Large intestine (tissue), 3 donors: ENCODE results near the gene TSPYL2. TPM values are rescaled to one million over a fixed set of nuclear protein-coding genes. Genes with fewer than 3 reads are reported as not detected.

Experiments
- DNase-seq, 2 donors: peaks; one replicate each; pipeline versions ENCODE4 v3.0.0 to v3.0.0-alpha.2; 2013
- H3K27ac ChIP-seq: one replicate; pipeline ENCODE4 v1.5.1; 2013; ENCODE audit warnings: low read length
- H3K27me3 ChIP-seq: 2 replicates; pipeline ENCODE4 v1.6.1; 2013; ENCODE audit warnings: low read length; ENCODE audit not compliant: control insufficient read depth, insufficient read depth
- H3K36me3 ChIP-seq: 2 replicates; pipeline ENCODE4 v1.6.1; 2013; ENCODE audit warnings: low read length; ENCODE audit not compliant: control insufficient read depth, insufficient read depth
- H3K4me1 ChIP-seq: one replicate; pipeline ENCODE4 v1.6.1; 2013; ENCODE audit warnings: low read length; ENCODE audit not compliant: control insufficient read depth, insufficient read depth
- H3K4me3 ChIP-seq: one replicate; pipeline ENCODE4 v1.5.1; 2013; ENCODE audit warnings: low read length
- H3K9me3 ChIP-seq: one replicate; pipeline ENCODE4 v1.6.1; 2013; ENCODE audit warnings: mild to moderate bottlenecking, low read depth, low read length, moderate library complexity; ENCODE audit not compliant: control insufficient read depth
- WGBS: methylation state at CpG from one replicate; pipeline ENCODE4 v1.1.5; 2013; ENCODE audit warnings: low lambda C conversion rate; ENCODE audit not compliant: insufficient coverage; 5-methylcytosine and 5-hydroxymethylcytosine counted together
- polyA plus RNA-seq: library from polyadenylated mRNA; unstranded; fragments of 120-200 nt; gene quantifications from one replicate; pipeline ENCODE4 v1.2.1, GENCODE V29; 2013

The TSPYL2 gene
- polyA plus RNA-seq, 1 donor = 19.6 TPM

DNA sequence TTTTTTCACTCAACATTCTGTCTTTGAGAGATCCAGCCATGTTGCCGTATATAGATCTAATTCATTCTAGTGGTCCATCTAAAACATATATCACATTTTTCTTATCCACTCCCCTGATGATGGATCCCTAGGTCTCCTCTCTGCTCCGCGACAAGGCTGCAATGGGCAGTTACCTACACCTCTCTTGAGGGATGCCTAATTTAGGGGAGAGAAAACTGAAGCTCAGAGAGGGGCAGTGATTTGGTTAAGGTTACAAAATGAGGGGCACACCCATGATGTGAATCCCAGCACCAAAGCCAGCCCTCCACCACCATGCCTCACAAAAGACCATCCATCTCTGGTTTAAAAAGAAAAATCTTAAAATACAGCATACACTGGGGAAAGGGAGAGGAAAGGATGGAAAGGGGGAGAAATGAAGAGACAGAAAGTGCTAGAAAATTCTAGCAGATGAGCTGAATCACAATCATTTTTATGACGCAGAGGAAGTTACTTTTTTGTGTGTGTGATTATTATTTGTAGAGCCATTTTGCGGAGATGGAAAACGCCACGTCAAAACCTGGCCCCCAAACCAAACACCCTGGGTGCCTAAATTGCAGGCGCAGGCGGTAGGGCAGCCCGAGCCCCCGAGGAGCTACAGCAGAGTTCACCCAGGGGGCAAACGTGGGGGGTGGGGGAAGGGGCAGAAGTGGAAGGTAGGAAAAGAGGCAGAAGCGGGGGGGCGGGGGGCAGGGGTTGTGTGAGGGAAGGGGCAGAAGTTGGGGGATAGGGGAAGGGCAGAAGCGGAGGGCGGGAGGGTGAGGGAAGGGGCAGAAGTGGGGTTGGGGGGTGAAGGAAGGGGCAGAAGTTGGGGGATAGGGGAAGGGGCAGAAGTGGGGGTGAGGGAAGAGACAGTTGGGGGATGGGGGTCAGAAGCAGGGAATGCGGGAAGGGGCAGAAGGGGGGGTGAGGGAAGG lies 1.3 kb upstream of the TSPYL2 start:
- no CpG with 5 or more reads among the region's 17 CpGs for WGBS
- Histone ChIP-seq H3K9me3 (no peaks in the 10 kb centered on the region), H3K27me3 (no peaks in the 10 kb centered on the region), H3K4me3 (no peak overlapping the region), H3K4me1 (peaks cover 6% of the 10 kb centered on the region), H3K36me3 (peaks cover 14% of the 10 kb centered on the region), H3K27ac (no peak overlapping the region)
- no peak for DNase-seq

DNA sequence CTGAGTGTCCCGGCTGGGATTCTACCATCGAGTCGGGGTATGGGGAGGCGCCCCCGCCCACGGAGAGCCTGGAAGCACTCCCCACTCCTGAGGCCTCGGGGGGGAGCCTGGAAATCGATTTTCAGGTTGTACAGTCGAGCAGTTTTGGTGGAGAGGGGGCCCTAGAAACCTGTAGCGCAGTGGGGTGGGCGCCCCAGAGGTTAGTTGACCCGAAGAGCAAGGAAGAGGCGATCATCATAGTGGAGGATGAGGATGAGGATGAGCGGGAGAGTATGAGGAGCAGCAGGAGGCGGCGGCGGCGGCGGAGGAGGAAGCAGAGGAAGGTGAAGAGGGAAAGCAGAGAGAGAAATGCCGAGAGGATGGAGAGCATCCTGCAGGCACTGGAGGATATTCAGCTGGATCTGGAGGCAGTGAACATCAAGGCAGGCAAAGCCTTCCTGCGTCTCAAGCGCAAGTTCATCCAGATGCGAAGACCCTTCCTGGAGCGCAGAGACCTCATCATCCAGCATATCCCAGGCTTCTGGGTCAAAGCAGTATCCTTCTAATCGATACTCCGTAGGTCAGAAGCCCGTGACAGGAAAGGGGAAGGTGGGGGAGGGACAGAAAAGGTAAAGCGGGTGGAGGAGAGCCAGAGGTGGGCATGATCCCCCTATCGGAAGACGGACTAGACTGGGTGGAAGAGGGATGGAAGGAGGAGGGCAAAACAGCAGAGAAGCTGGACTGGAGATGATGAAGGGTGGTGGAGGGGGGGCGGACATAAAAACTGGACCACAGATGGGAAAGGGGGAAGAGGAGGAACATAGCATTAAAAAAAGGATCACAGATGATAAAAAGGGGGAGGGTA lies 828 bp downstream of the TSPYL2 start:
- Histone ChIP-seq H3K4me3 (peak overlapping the region; percentile 68), H3K9me3 (no peaks in the 10 kb centered on the region), H3K27ac (peak overlapping the region; percentile 56), H3K27me3 (no peaks in the 10 kb centered on the region), H3K4me1 (peaks cover 6% of the 10 kb centered on the region), H3K36me3 (peaks cover 19% of the 10 kb centered on the region)
- WGBS = 100% methylated on average over 1 of the region's 31 CpGs
- DNase-seq = no peak

DNA sequence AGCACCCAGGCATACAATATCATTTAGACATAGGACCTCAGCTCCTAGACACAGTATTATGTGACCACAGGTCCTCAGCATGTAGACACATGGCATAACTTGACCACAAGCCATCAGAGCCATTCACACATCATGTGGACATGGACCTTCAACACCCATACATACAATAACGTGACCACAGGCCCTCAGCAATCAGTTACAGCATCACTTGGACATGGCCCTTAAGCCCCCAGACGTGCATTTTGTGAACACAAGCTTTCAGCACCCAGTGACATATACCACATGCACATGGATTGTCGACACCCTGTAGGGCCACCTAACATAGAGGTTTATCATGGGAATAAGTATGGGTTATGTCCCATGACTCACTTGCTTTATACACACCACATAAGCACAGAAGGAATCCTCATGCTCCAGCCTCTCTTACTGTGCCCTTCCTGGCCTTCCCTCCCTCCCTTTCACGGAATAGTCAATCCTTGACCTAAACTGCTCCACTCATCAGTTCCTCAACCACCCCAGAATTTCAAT lies 1.9 kb downstream of the TSPYL2 start:
- Histone ChIP-seq H3K4me1 (peaks cover 6% of the 10 kb centered on the region), H3K27me3 (no peaks in the 10 kb centered on the region), H3K36me3 (peaks cover 19% of the 10 kb centered on the region), H3K9me3 (no peaks in the 10 kb centered on the region), H3K27ac (no peak overlapping the region), H3K4me3 (no peak overlapping the region)
- no peak for DNase-seq
- no CpG with 5 or more reads among the region's 4 CpGs for WGBS

DNA sequence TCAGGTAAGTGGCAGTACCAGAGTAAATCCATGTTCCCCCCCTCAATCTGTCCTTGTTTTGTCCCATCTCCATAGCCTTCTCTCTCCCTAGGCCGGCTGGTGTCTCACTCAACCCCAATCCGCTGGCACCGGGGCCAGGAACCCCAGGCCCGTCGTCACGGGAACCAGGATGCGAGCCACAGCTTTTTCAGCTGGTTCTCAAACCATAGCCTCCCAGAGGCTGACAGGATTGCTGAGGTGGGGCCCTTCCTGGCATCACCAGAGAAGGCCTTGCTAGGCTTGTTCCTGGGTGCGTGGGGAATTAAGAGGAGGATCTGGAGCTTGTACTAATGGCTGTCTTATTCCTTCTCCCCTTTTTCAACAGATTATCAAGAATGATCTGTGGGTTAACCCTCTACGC lies 2.7 kb downstream of the TSPYL2 start:
- Histone ChIP-seq H3K9me3 (no peaks in the 10 kb centered on the region), H3K27me3 (no peaks in the 10 kb centered on the region), H3K4me1 (peaks cover 6% of the 10 kb centered on the region), H3K36me3 (peaks cover 19% of the 10 kb centered on the region), H3K27ac (no peak overlapping the region), H3K4me3 (no peak overlapping the region)
- WGBS = no CpG with 5 or more reads among the region's 9 CpGs
- no peak for DNase-seq

DNA sequence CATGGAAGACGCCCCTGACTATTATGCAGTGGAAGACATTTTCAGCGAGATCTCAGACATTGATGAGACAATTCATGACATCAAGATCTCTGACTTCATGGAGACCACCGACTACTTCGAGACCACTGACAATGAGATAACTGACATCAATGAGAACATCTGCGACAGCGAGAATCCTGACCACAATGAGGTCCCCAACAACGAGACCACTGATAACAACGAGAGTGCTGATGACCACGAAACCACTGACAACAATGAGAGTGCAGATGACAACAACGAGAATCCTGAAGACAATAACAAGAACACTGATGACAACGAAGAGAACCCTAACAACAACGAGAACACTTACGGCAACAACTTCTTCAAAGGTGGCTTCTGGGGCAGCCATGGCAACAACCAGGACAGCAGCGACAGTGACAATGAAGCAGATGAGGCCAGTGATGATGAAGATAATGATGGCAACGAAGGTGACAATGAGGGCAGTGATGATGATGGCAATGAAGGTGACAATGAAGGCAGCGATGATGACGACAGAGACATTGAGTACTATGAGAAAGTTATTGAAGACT lies 3.6 kb downstream of the TSPYL2 start:
- H3K27ac ChIP-seq = no peak overlapping the region
- no CpG with 5 or more reads among the region's 17 CpGs for WGBS
- DNase-seq = no peak
- no peaks in the 10 kb centered on the region for H3K27me3 ChIP-seq
- H3K4me1 ChIP-seq = peaks cover 6% of the 10 kb centered on the region
- H3K9me3 ChIP-seq = no peaks in the 10 kb centered on the region
- peaks cover 19% of the 10 kb centered on the region for H3K36me3 ChIP-seq
- H3K4me3 ChIP-seq = no peak overlapping the region

DNA sequence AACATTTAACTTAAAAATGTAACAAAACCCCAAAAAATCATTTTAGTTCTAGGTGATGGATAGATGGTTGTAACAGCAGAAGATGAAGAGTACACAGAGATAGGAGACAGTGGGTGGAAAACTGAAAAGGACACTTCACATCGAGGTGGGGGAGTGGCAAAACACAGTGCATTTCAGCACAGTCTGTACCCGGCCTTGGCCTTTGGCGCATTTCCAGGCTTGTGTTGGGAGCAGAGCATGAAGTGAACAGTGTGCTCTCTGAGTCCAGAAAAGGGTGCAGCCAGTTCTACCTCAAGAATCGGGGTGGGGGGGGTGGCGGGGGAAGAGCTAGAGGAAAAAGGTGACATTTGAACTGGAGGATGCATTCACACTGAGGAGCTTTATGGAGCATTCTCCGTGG lies 4.3 kb downstream of the TSPYL2 start:
- Histone ChIP-seq H3K27me3 (no peaks in the 10 kb centered on the region), H3K4me1 (peaks cover 6% of the 10 kb centered on the region), H3K4me3 (no peak overlapping the region), H3K9me3 (no peaks in the 10 kb centered on the region), H3K27ac (no peak overlapping the region), H3K36me3 (peaks cover 19% of the 10 kb centered on the region)
- no peak for DNase-seq
- no CpG with 5 or more reads among the region's 6 CpGs for WGBS

DNA sequence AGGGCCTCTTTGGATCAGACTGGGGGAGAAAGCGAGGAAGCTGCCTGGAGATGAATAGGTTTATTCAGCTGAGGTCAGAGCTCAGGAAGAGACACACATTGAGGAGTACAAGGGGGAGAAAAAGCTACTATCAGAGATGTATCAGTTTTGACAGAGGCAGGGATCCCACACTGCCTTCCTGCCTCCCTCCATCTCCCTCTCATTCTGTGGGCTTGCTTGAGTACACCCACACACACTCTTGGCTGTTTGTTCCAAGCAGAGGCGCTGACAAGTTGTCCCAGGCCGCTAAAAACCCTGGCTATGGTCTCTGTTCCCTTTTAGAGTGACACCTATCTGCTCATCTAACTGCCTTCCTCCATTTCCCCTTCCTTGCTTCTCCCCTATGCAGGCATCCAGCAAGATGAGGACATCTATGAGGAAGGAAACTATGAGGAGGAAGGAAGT lies 5.2 kb downstream of the TSPYL2 start:
- Histone ChIP-seq H3K9me3 (no peaks in the 10 kb centered on the region), H3K36me3 (peaks cover 19% of the 10 kb centered on the region), H3K27ac (no peak overlapping the region), H3K4me1 (peaks cover 6% of the 10 kb centered on the region), H3K4me3 (no peak overlapping the region), H3K27me3 (no peaks in the 10 kb centered on the region)
- DNase-seq = no peak
- WGBS = no CpG with 5 or more reads among the region's 3 CpGs

DNA sequence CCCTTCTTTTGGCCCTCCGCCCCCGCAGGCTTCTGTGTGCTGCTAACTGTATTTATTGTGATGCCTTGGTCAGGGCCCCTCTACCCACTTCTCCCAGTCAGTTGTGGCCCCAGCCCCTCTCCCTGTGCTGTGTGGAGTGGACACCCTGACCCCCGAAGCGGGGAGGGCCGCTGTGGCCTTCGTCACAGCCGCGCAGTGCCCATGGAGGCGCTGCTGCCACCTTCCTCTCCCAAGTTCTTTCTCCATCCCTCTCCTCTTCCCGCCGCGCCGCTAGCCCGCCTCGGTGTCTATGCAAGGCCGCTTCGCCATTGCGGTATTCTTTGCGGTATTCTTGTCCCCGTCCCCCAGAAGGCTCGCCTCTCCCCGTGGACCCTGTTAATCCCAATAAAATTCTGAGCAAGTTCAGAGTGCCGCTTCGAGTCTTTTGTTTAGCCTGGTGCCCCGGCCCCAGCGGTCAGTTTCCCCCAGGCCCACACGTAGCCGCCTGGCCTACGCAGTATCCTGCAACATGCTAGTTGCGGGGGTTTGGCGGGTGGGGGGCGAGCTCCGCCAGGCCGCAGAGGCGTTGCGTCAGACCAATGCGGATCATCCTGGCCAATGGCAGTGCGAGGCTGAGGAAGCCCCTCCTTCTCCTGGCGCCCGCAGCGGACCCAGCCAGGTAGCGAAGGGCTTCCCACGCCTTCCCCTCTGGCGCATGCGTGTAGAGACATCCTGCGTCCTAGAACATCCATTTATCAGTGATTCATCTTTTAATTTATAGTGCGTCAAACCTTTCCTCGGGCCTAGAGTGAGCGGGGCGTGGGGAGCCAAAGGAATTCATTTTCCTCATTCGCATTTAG lies 6.2 kb downstream of the TSPYL2 start:
- peaks cover 3% of the 10 kb centered on the region for H3K4me1 ChIP-seq
- peak; percentile 75 to 77 for DNase-seq
- H3K36me3 ChIP-seq = peaks cover 19% of the 10 kb centered on the region
- no CpG with 5 or more reads among the region's 51 CpGs for WGBS
- H3K27me3 ChIP-seq = no peaks in the 10 kb centered on the region
- peak overlapping the region; percentile 52 for H3K4me3 ChIP-seq
- H3K27ac ChIP-seq = peak overlapping the region; percentile 55
- H3K9me3 ChIP-seq = no peaks in the 10 kb centered on the region

DNA sequence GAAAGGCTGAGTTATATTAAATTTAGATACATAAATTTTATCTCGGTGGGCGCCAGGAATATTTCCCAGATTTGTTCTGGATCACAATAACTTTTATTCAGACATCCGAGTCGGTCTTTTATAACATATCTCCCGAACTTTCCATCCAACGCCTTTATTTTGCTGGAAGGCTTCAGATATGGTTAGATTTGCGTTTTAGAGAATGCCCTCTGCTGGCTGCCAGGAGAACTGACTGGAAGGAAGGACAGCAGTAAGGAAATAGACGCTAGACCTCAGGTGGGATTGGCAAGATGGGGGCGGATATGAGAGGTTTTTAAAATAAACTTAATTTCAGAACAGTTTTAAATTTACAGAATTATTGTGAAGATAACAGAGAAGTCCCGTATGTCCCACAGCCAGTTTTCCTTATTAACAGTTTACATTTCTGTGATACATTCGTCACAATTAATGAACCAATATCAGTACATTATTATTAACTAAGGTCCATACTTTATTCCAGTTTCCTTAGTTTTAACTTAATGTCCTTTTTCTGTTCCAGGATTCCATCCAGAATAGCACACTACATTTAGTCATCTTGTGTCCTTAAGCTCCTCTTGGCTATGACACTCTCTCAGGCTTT lies 7.2 kb downstream of the TSPYL2 start:
- peak in 1 of 2 donors; percentile 42 for DNase-seq
- no peaks in the 10 kb centered on the region for H3K27me3 ChIP-seq
- WGBS = 0% methylated on average over 1 of the region's 11 CpGs
- no peaks in the 10 kb centered on the region for H3K9me3 ChIP-seq
- H3K36me3 ChIP-seq = peaks cover 19% of the 10 kb centered on the region
- peak overlapping the region; percentile 52 for H3K4me3 ChIP-seq
- no peaks in the 10 kb centered on the region for H3K4me1 ChIP-seq
- H3K27ac ChIP-seq = peak overlapping the region; percentile 54
